RWPE1 (cell line): ENCODE results near the gene SCN1B.
A peak's percentile ranks its signal among the peaks of the same experiment; 100 is the strongest.

Source experiments
- CTCF ChIA-PET: fragments of 350-600 bp; sonication (Branson Sonifier 250); formaldehyde crosslinking; extraction: SDS; loops from one replicate; lab custom pipeline; 2021; lab: Yijun Ruan, JAX
- POLR2A ChIA-PET: fragments of 400-600 bp; formaldehyde crosslinking; extraction: SDS; loops from one replicate; lab custom pipeline; 2020; ENCODE audit warnings: antibody characterized with exemption; ENCODE audit not compliant: low non-redundant PET; lab: Yijun Ruan, JAX
- DNase-seq: peaks from one replicate; pipeline ENCODE4 v3.0.0; 2012; ENCODE audit warnings: low spot score
- H3K27ac ChIP-seq: fragments of 450-650 bp; 2 replicates; pipeline ENCODE4 v1.5.1; 2017
- CTCF ChIP-seq: fragments of 450-650 bp; conservative IDR thresholded peaks from 2 replicates; pipeline ENCODE4 v1.5.1; 2017; ENCODE audit warnings: low read depth, mild to moderate bottlenecking

The SCN1B gene

GRCh38 chr19:35030257-35031071 is at the start of gene SCN1B:
TSS of gene SCN1B (plus strand) at chr19:35030470. CDS start at chr19:35030821, 351 bp downstream.
- peak; percentile 77 for DNase-seq
- H3K27ac ChIP-seq: peak within 1 kb of the TSS; percentile 61
- POLR2A ChIA-PET: no interaction called here
- CTCF ChIA-PET: interaction anchor here (1.1 to 1.6 kb wide), 2 partner anchors 14 to 58 kb away, joined by 3 to 4 read pairs; no protein-coding TSS in a partner anchor
- TF ChIP-seq CTCF: no peak

GRCh38 chr19:34982275-34982674 is 48.0 kb upstream of the SCN1B start:
- TF ChIP-seq CTCF: no peak
- ChIA-PET POLR2A (no interaction called here), CTCF (interaction anchor here (0.6 kb wide), 1 partner anchor 76 kb away, joined by 3 read pairs; no protein-coding TSS in a partner anchor)
- no peak for DNase-seq
- H3K27ac ChIP-seq: no peak overlapping the region

GRCh38 chr19:34983786-34984185 is 46.5 kb upstream of the SCN1B start:
- POLR2A ChIA-PET: interaction anchor here (0.7 kb wide), 1 partner anchor 16 kb away, joined by 5 read pairs; no protein-coding TSS in a partner anchor
- no peak for TF ChIP-seq CTCF
- CTCF ChIA-PET: interaction anchor here (0.7 kb wide), 1 partner anchor 638 kb away, joined by 3 read pairs; no protein-coding TSS in a partner anchor
- no peak overlapping the region for H3K27ac ChIP-seq
- DNase-seq: no peak

- ChIA-PET POLR2A (no interaction called here), CTCF (interaction anchor here (0.7 kb wide), 1 partner anchor 637 kb away, joined by 3 read pairs; no protein-coding TSS in a partner anchor)
- no peak for TF ChIP-seq CTCF
- DNase-seq: no peak
- no peak overlapping the region for H3K27ac ChIP-seq
These were observed 46.0 kb upstream of the SCN1B start for GRCh38 chr19:34984287-34984686.

- DNase-seq: no peak
- ChIA-PET CTCF (interaction anchor here (0.9 to 1.3 kb wide), 2 partner anchors 9 to 59 kb away, joined by 3 to 7 read pairs; no protein-coding TSS in a partner anchor), POLR2A (no interaction called here)
- TF ChIP-seq CTCF: no peak
- no peak overlapping the region for H3K27ac ChIP-seq
These were observed 44.8 kb upstream of the SCN1B start for GRCh38 chr19:34985249-34986022.

GRCh38 chr19:34988119-34988518 is 42.2 kb upstream of the SCN1B start:
- no peak for TF ChIP-seq CTCF
- ChIA-PET CTCF (interaction anchor here (0.6 kb wide), 1 partner anchor 20 kb away, joined by 4 read pairs; no protein-coding TSS in a partner anchor), POLR2A (no interaction called here)
- no peak for DNase-seq
- no peak overlapping the region for H3K27ac ChIP-seq
